DMS114 treated with DMSO at 0.1 percent for 48 hours (cell line): ENCODE data around the gene SNAI1.
"Not testable (repeated sequence)": the region's sequence is repeated elsewhere in the genome, so short reads cannot be mapped to it uniquely, and the experiment has no call there.

ENCODE experiments used
- DNase-seq: peaks from one replicate; lab custom pipeline; 2025; ENCODE audit not compliant: unreplicated experiment; lab: John Stamatoyannopoulos, UW

SNAI1 gene

GRCh38 chr20:49961413-49961812, 21.4 kb upstream of the SNAI1 start:
- DNase-seq, result no peak

DNA sequence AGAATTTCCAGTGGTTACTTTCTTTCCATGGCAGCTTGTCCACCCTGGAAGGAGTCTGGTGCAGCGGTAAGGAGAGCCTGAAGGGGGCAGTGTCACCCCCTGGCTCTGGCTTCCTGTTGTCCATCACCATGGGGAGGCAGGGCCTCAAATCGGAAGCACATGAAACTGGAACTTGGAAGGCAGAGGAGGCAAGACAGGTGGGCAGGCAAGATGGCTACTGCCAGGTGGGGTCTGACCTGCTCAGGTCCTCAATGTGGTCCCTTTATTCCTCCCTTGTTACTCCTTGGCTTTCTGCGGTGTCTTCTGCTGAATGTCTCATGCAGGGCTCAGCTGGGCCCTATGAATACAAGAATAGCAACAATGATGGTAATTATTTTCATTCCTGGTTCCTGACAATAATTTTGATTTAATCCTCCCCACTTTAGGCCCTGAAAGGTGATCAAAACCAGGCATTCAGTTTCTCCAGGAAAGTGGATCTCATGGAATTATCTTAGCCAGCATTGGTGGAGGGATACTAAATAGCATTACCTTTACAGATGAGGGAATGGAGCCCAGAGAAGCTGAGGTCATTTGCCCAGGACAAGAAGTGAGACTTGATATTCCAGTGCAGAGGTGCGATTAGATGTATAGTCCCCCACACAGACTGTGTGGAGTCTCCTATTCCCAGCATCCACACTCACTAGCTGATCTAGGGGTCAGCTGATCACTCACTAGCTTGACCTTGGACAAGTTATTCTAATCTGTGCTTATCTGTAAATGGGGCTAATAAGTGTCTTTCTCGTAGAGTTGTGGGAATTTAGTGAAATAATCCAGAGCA, 17.6 kb upstream of the SNAI1 start:
- peak; percentile 51 for DNase-seq

GRCh38 chr20:49965781-49966305, 16.9 kb upstream of the SNAI1 start:
- DNase-seq, result no peak

DNA sequence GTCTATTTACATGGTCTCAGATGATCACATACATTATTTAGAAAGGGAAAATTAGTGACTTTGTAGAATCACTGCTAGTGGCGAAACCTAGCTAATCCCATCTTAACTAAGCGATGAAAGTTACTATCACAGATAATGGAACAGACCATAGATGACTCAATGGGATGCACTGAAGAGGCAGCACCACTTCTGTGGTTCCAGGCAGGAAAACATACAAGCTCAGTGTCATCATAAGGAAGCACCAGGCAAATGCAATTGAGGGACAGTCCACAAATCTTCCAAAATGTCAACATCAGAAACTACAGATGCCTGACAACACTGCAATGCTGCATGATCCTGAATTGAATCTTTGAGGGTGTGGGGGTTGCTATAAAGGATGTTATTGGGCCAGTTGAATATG, 15.9 kb upstream of the SNAI1 start:
- DNase-seq, result no peak

GRCh38 chr20:49969234-49969633, 13.5 kb upstream of the SNAI1 start:
- no peak for DNase-seq

GRCh38 chr20:49969946-49970345, 12.8 kb upstream of the SNAI1 start:
- DNase-seq, result no peak

DNA sequence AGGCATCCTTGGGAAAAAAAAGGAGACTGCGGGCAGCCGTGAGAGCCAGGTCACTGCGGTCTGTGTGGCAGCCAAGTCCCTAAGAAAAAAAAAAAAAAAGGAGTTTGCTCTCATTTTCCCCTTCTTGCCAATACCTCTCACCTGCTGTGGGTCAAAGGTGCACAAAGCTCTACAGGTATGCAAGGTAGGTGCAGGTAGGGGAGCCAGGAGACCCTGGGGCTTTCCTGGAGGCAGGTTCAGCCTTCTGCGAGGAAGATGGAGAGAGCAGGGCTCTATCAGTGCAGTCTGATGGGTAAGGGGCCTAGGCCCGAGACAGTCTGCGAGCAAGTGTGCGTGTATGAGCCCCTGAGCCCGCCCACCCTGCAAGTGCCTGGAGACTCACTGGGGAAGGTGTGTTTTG, 12.3 kb upstream of the SNAI1 start:
- DNase-seq, result no peak

DNA sequence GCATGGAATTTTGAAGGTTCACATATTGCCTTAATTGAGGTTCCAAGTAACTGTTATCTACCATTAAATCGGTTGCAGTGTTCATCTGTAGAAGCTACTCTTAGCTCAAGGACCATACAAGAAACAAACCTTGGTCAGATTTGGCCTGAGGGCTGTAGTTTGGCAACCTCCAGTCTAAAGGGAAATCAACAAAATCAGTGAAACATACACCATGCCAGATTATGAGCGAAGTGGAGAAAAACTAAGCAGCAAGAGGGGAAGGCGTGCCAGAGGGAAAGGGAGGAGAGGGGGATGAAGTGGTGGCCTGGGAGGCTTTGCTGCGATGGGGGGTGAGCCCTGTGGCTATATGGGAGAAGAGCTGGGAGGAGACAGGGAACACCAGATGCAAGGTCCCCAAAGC, 8.8 kb upstream of the SNAI1 start:
- DNase-seq, result no peak

- no peak for DNase-seq
These were observed 6.2 kb upstream of the SNAI1 start for GRCh38 chr20:49976542-49976941.

GRCh38 chr20:49977740-49978139, 5.0 kb upstream of the SNAI1 start:
- DNase-seq, result not testable (repeated sequence)

- DNase-seq, result no peak
These were observed 4.1 kb upstream of the SNAI1 start for GRCh38 chr20:49978685-49979029.

DNA sequence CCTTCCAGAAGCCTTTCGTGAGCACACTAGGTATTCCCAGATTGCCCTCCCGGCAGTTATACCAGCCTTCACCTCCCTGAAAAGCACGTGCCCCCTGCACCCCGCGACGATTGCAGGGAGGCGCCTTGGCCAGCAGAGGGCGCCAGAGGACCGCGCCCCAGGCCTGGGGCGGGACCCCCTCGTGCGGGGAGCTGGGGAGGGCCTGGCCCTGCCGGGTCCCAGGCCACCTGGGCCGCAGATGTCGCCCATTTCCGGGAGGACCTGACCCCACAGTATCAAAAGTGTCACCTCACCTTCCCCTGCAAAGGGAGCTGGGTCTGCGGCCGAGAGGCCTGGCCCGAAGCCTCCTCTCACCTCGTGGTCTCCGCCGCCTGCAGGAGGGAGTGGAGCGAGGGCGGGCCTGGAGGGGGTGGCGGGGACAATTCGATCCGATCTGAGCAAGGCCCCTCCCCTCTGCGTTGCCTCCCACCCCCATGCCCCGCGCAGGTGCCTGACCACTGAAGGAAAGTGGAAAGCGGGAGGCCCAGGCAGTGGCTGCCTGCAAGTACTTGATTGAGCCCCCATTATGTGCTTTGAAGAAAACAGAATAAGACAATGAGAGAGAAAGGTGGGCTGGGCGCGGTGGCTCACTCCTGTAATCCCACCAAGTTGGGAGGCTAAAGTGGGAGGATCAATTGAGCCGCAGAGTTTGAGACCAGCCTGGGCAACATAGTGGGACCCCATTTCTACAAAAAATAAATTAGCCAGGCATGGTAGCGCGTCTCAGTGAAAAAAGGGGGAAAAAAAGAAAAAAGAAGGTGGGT, 3.5 kb upstream of the SNAI1 start:
- peak; percentile 79 for DNase-seq

- no peak for DNase-seq
These were observed 2.4 kb upstream of the SNAI1 start for GRCh38 chr20:49980140-49981008.

DNA sequence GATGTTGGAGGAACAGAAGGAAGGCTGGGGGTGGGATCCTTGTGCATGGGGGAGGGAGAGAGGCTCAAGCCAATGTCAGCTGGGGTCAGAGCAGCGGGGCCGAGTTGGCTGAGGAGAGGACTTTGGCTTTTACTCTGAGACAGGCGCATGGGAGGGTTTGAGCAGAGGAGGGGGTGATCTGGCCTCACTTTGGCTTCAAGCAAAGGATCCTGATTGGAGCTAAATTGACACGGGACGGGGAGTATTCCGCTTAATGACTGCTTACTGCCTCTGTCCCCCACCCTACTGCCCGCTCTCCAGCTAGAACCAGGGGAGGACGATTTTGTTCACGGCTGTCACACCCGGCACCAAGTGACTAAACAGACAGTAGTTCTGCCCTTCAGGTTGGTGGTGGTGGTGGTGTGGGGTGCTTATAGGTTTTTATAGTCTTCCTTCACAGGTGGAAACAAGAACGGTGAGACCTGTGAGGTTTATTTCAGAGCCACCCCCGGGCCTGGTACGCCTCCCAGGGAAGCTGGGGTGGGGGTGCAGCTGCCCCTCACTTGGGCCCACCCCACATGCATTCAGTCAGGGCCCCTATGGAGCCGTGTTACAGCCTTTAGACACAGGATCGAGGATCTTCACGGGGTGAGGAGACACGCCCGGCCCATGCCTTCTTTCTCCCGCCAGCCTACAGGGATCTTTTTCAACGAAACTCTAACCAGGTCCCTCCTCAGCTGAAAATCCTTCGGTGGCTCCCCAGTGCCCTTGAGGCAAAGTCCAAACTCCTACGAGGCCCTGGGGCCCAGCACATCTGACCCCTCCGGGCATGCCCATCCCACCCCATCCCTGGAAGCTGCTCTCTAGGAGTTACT, 1.3 kb upstream of the SNAI1 start:
- no peak for DNase-seq

- no peak for DNase-seq
These were observed 771 bp upstream of the SNAI1 start for GRCh38 chr20:49982072-49982345.

DNA sequence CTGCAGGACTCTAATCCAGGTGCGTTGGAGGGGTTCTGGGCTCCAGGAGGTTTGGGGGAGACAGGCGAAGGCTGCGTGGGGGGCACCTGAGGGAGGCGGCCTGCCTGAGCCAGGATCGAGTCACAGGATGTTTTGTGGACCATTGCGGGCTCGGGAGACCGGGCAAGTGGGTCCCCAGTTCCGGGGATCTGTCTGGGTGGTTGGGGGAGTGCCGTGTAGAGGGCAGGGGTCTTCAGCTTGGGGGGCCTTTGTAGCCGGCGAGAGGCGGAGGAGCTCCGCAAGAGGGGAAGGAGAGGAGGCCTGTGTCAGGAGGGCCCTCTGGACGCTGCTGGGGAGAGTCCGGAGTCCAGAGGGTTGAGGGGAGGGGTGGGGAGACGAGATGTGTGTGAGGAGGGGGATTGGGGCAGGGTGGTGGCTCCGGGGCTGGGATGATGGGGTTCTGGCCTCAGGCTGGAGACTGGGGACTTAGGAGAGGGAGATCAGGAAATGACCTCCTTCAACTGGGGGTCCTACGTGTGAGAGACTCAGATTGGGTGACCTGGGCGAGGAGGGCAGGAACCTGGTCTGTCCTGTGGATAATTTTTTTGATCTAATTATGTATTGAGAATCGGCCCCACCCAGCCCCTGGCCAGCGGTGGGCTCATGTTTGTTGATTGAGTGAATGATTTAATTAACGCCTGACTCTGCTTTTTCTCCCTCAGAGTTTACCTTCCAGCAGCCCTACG, 505 bp downstream of the SNAI1 start:
- no peak for DNase-seq

- DNase-seq, result no peak
These were observed 1.1 kb downstream of the SNAI1 start for GRCh38 chr20:49983848-49984408.

GRCh38 chr20:49984426-49985153, 1.8 kb downstream of the SNAI1 start:
- no peak for DNase-seq

- DNase-seq, result no peak
These were observed 2.4 kb downstream of the SNAI1 start for GRCh38 chr20:49985157-49985556.
